GM04504 (cell line): Measurements from ENCODE around the gene TPK1.

Experiments
- DNase-seq: peaks from one replicate; pipeline ENCODE4 v3.0.0-alpha.2; 2012; ENCODE audit warnings: low read depth

TPK1 gene

DNA sequence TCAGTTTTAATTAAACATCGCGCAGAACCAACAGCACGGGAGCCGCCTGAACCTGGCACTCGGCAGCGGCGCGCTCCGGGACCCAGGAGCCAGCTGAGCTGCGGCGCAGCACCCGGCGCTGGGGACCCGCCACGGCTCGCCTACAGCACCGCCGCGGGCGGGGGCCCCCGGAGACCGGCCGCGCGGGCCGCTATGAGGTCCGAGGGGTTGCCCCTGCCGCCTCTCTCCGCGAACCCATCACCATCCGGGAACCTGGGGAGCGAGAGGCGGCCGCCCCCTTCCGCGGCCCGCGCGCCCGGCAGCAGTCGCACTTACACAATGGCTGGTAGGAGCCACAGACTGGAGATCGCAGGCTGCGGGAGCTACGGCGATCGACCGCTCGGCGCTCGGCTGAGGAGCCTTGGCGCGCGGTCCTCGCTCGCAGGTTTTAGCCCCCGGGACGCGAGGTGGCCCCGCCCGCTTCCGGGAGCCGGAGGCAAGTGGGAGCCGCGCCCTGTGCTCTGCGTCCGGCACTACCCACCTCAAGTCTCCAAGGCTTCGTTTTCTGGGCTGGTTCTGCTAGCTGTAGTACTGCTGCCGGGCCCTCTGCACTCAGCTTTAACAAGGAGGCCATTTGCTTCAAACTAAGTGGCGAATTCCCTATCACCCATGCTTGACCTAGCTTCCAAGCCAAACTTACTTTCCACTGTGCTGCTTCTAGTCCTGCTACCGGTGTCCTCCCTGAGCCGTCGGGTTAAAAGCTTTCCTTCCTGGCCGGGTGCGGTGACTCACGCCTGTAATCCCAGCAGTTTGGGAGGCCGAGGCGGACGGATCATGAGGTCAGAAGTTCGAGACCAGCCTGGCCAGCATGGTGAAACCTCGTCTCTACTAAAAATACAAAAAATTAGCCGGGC, at the start of gene TPK1:
TSS of gene TPK1 (minus strand) at position 402 of the 893 bp plus-strand sequence. CDS start 451 bp downstream, outside the sequence.
- DNase-seq: peak; percentile 68

DNA sequence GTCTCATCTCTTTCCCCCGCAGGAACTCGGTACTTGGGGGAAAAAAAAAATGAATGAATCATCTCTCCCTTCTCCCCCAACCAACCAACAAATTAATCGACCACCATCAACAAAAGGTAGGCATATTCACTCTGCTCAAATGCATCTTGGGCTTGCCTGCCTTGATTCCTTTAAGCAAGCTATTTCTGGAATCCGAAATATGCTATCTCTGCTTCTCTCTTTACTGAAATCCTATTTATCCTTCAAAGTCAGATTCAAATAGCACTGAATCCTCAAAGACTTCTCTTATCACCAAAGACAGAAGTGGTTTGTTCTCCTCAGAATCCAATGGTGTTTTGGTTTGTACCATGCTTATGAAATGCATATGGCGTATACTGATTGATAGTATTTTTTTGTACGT, 49.6 kb upstream of the TPK1 start:
- DNase-seq: no peak

GRCh38 chr7:144884896-144885295, 49.0 kb upstream of the TPK1 start:
- no peak for DNase-seq

GRCh38 chr7:144873316-144873845, 37.5 kb upstream of the TPK1 start:
- DNase-seq: no peak

GRCh38 chr7:144869082-144869481, 33.2 kb upstream of the TPK1 start:
- no peak for DNase-seq

GRCh38 chr7:144866189-144866588, 30.3 kb upstream of the TPK1 start:
- no peak for DNase-seq

- no peak for DNase-seq
Observed at GRCh38 chr7:144863320-144863647, 27.4 kb upstream of the TPK1 start.

GRCh38 chr7:144862612-144863319, 26.9 kb upstream of the TPK1 start:
- no peak for DNase-seq

DNA sequence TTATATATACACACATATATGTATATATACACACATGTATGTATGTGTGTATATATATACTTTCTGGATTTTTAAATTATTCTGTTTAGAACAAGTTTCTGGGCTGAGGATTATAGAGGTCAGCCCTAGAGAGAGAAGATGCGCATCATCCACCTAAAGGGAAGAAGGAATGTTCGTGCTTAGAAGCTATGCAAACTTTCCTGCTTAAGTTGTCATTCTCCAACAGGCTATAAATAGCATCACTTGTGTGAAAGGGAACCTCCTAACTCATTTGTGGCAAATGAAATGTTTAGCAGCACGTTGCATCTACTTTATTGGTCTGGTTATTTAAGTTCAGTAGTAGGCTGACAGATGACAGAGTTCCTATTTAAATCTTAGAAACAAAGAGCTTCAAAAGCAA, 23.9 kb upstream of the TPK1 start:
- DNase-seq: no peak

- no peak for DNase-seq
Observed at GRCh38 chr7:144857463-144857862, 21.6 kb upstream of the TPK1 start.

DNA sequence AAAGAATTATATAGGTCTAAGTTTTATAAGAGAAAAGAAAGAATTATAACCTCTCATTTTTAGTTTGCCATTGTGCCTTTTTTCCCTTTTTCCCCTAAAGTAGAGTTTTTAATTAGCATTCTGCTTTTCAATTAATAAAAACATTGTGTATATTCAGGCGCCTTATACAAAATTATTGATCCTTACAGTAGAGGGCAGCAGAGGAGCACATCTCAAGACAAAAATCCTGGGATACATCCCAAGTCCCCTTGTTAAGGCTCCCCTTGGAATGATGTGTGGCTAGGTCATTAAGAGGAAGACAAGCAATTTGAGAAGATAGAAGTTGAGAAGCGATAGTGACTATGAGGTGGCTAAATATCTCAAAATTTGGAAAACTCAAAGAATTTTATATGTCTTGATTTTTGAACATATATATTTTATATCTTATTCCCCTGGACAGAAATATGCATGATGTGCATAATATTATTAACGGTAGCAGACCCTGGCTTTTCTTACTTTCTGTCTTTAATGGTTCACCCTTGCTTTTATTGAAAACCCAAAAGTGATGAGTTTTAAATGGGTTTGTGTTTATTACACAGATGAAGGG, 19.1 kb upstream of the TPK1 start:
- DNase-seq: no peak

DNA sequence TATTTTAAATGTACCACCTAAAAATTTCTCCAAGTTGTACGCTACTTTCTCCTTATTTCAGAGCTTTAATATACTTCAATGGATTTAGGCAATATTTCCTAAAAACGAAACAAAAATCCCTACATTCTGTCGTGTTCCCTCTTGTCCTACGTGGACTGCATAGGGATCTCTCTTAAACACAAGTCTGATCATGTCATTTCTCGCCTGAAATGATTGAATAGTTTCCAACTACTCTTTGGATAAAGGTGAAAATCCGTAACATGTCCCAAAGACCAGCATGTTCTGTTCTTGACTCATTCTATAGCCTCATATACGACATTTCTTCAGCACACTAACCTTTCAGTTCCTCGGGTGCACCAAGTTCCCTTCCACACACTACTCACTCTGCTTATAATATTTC, 17.7 kb upstream of the TPK1 start:
- DNase-seq: no peak

GRCh38 chr7:144848078-144848477, 12.2 kb upstream of the TPK1 start:
- DNase-seq: no peak

DNA sequence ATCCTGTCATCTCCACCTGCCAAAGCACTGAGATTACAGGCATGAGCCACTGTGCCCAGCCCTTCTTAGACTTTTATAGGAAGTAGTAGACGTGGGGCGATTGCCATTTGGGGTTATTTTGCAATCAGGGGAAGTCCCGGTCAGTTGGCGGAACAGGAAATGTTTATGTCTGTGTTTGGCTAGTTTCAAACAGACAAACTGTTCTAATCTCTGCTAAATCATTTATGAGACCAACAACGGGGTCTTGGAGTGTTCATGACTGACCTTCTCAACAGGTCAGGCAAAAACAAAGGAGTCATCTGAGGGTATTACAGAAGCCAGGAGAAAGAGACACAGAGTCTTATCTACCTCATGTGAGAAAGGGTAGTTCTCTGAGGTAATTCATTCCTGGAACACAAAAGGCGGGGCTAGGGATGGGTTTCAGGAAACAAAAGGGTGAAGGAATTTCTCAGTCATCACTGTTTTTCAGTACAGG, 6.6 kb upstream of the TPK1 start:
- no peak for DNase-seq

DNA sequence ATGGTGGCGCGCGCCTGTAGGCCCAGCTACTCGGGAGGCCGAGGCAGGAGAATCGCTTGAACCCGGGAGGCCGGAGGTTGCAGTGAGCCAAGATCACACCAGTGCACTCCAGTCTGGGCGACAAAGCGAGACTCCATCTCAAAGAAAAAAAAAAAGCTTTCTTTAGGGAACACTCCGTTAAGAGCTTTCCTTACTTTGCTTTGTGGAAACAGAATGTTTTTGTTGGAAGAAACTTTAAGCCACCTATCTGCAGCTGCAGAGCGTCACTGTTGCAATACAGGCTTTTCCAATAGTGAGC, 641 bp upstream of the TPK1 start:
- DNase-seq: no peak

DNA sequence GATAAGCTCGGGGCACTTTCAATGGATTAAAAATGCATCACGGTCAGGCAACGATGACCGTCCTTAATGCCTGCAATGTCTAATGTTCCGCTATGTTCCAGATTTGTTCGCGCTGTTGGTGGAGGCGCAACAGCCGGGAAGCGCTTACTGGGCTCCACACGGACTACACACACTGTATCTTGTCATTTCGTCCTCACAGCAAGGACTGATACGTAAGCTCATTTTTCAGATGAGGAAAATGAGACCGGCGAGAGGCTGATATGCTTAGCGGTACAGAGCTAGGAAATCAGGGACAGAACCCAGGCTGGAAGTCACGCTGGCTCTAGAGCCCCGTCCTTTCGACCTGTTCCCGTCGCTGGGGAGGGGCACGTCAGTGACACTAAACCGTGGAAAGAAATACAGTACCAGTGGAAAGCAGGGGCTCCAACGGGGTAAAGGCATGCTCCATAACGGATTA, 670 bp downstream of the TPK1 start:
- peak; percentile 24 for DNase-seq

DNA sequence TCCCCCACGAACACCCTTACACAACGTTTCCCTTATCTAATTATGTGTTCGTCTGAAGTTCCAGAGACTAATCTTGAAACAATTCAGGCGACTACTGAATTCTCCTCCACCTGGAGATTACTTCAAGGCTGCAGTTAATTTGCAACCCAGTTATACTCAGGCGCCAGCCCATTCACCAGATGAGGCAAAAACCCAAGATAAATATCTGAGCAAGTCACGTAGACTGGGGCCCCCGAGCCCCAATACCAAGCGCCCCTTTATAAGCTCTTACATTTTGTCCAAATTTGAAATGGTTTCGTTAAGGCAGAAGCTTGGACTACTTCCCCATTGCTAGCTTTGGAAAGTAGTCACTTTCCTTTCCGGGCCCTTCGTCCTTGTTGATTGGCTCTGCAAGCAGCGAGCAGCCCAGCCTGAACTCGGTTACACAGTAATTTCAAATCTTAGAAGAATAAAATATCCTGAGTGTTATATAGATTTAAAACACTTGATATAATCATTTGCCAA, 1.2 kb downstream of the TPK1 start:
- DNase-seq: no peak

DNA sequence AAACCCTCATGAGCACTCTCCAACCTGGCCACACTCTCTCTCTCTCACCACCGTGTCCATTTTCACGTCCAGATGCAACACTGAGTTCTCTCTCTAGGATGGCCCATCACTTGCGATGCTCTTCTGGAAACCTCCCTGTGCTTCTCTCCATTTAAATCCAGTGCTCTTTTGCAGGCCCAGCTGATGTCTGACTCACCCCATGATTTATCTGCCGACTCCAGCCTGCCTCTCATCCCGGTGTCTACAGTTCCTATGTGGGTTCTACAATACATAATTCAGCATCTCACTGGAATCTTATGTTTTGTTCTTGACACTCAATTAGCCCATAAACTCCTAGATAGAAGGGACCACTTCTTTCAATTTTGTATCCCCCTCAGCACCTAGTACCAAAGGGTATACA, 5.0 kb downstream of the TPK1 start:
- no peak for DNase-seq

- DNase-seq: no peak
Observed at GRCh38 chr7:144830024-144830785, 5.6 kb downstream of the TPK1 start.

- no peak for DNase-seq
Observed at GRCh38 chr7:144827621-144828020, 8.2 kb downstream of the TPK1 start.

- no peak for DNase-seq
Observed at GRCh38 chr7:144826208-144826607, 9.6 kb downstream of the TPK1 start.

DNA sequence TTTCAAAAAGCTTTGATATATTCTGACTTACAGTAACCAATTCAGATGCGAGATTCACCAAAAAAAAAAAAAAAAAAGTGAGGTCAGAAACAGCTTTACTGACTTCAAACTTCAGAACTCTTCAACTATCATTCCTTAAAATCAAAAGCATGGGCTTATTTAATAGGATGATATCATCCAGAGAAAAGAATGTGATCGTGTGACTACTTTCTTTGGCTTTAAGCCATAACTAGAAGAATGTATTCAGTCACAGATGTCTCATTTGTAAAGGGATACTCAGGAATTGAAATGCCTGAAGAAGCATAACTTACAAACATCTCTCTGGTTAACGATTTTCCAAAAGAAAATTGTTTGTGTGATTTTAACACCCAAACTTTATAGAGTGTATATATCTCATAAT, 11.5 kb downstream of the TPK1 start:
- DNase-seq: peak; percentile 48
